Measurements from ENCODE around the gene ZFYVE28. TPM values are rescaled to one million over a fixed set of nuclear protein-coding genes. Genes with fewer than 3 reads are reported as not detected.

The ZFYVE28 gene
- total and polyA plus RNA-seq, 7 donors: 1.7 to 7.7 (median 3.4) TPM

DNA sequence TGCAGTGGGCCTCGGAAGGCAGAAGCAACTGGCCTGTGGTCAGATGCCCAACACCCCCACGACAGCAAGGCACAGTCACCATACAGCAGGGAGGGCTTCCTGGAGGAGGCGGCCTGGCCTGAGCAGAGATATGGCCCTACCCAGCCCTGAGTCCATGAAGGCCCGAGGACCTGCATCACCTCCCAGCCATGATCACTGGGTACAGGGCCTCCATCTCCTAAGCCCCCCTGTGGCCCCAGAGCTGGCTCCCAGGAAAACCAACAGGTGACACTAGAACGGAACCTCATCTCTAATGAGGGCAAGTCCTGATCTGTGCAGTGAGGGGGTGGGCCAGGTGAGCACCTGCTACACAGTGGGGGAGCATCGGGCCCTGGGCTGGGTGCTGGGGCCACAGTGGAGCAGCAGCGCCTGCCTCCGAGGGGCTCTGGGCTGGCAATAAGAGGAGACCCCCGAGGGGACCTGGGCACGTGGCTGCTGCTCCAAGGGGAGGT, 130.3 kb downstream of the ZFYVE28 start:
- peak in 1 of 2 donors; percentile 9 for DNase-seq
- no peak overlapping the region for H3K4me3 ChIP-seq
- H3K9me3 ChIP-seq: no peaks in the 10 kb centered on the region
- no peak for ATAC-seq
- intact Hi-C loops (cut with DNase I): no loop called here
- WGBS, 3 donors: 90 to 92% (median 90%) methylated on average over 10 of the region's 10 CpGs
- H3K36me3 ChIP-seq (ENCODE audit: insufficient read depth in 1 of 2, low read depth in 1 of 2): no peaks in the 10 kb centered on the region
- TF ChIP-seq, protein P1, sequence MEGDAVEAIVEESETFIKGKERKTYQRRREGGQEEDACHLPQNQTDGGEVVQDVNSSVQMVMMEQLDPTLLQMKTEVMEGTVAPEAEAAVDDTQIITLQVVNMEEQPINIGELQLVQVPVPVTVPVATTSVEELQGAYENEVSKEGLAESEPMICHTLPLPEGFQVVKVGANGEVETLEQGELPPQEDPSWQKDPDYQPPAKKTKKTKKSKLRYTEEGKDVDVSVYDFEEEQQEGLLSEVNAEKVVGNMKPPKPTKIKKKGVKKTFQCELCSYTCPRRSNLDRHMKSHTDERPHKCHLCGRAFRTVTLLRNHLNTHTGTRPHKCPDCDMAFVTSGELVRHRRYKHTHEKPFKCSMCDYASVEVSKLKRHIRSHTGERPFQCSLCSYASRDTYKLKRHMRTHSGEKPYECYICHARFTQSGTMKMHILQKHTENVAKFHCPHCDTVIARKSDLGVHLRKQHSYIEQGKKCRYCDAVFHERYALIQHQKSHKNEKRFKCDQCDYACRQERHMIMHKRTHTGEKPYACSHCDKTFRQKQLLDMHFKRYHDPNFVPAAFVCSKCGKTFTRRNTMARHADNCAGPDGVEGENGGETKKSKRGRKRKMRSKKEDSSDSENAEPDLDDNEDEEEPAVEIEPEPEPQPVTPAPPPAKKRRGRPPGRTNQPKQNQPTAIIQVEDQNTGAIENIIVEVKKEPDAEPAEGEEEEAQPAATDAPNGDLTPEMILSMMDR (IDR thresholded peaks at IDR 0.05): no peak
- H3K4me1 ChIP-seq: no peaks in the 10 kb centered on the region
- no peak overlapping the region for H3K27ac ChIP-seq
- no peaks in the 10 kb centered on the region for H3K27me3 ChIP-seq (ENCODE audit: insufficient read depth in 3 of 3, low read length in 2 of 3)

- no peak for ATAC-seq
- no peaks in the 10 kb centered on the region for H3K36me3 ChIP-seq (ENCODE audit: insufficient read depth in 1 of 2, low read depth in 1 of 2)
- no peaks in the 10 kb centered on the region for H3K4me1 ChIP-seq
- intact Hi-C loops (cut with DNase I): no loop called here
- WGBS, 3 donors: 87 to 90% (median 90%) methylated on average over 9 of the region's 9 CpGs
- TF ChIP-seq, protein P1 (IDR thresholded peaks at IDR 0.05): no peak
- no peak for DNase-seq
- no peak overlapping the region for H3K27ac ChIP-seq
- no peaks in the 10 kb centered on the region for H3K9me3 ChIP-seq
- H3K27me3 ChIP-seq (ENCODE audit: insufficient read depth in 3 of 3, low read length in 2 of 3): no peaks in the 10 kb centered on the region
- no peak overlapping the region for H3K4me3 ChIP-seq
Observed at GRCh38 chr4:2287594-2287915, 130.9 kb downstream of the ZFYVE28 start.

DNA sequence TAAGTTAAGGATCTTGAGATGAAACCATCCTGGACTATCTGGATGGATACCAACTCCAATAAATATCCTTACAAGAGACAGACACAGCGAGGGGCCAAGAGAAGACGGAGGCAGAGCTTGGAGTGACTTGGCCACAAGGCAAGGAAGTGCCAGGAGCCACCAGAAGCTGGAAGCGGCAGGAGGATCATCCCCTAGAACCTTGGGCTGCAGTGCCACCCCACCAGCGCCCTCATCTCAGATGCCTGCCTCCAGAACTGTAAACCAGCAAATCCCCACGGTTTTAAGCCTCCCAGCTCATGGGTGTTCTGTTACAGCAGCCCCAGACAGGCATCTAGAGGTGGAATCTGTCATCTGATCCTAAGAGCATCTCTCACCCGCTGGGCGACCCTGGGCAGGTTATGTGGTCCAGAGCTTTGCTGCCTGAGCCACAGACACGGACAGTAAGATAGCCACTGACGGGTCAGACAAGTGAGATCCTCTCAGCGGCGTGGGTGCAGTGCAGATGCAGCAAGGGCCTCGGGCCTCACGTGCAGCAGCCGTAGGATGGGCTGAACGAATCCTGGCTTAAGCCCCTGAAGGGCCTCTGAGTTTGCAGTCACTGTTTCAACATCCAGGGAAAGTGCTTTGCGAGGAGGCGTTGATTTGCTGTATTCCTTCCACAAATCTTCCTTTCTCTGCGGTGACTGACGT, 131.4 kb downstream of the ZFYVE28 start:
- TF ChIP-seq, protein P1 (IDR thresholded peaks at IDR 0.05): no peak
- Histone ChIP-seq H3K4me3 (no peak overlapping the region), H3K27ac (no peak overlapping the region), H3K4me1 (no peaks in the 10 kb centered on the region), H3K9me3 (no peaks in the 10 kb centered on the region), H3K27me3 (ENCODE audit: insufficient read depth in 3 of 3, low read length in 2 of 3) (no peaks in the 10 kb centered on the region), H3K36me3 (ENCODE audit: insufficient read depth in 1 of 2, low read depth in 1 of 2) (no peaks in the 10 kb centered on the region)
- DNase-seq (no peak), ATAC-seq (no peak)
- intact Hi-C loops (cut with DNase I): no loop called here
- WGBS, 3 donors: 62 to 70% (median 62%) methylated on average over 19 of the region's 19 CpGs

GRCh38 chr4:2285613-2286381, 132.6 kb downstream of the ZFYVE28 start:
- DNase-seq: peak; percentile 15 to 55
- intact Hi-C loops (cut with DNase I): no loop called here
- Histone ChIP-seq H3K27me3 (ENCODE audit: insufficient read depth in 3 of 3, low read length in 2 of 3) (no peaks in the 10 kb centered on the region), H3K4me1 (no peaks in the 10 kb centered on the region), H3K9me3 (no peaks in the 10 kb centered on the region), H3K36me3 (ENCODE audit: insufficient read depth in 1 of 2, low read depth in 1 of 2) (no peaks in the 10 kb centered on the region), H3K4me3 (no peak overlapping the region), H3K27ac (no peak overlapping the region)
- WGBS, 3 donors: 75 to 80% (median 78%) methylated on average over 19 to 27 of the region's 27 CpGs
- TF ChIP-seq, protein P1 (IDR thresholded peaks at IDR 0.05): no peak
- ATAC-seq: no peak

Data from psoas muscle (tissue), 8 donors.